ENCODE results near the gene NCAPD2.

The NCAPD2 gene

GRCh38 chr12:6520186-6520585 lies 26.3 kb downstream of the NCAPD2 start:
- DNase-seq (ENCODE audit: low read depth) = no peak

GRCh38 chr12:6522193-6522592 lies 28.3 kb downstream of the NCAPD2 start:
- H3K4me3 ChIP-seq (ENCODE audit: low read depth, low read length) = no peak overlapping the region
- DNase-seq (ENCODE audit: low read depth) = no peak
- no peak for TF ChIP-seq CTCF (IDR thresholded peaks at IDR 0.05; ENCODE audit: insufficient read depth, low read depth, low read length, missing control alignments)

More at GRCh38 chr12:6520186-6520585, 26.3 kb downstream of the NCAPD2 start:
- no peak for TF ChIP-seq CTCF (IDR thresholded peaks at IDR 0.05; ENCODE audit: insufficient read depth, low read depth, low read length, missing control alignments)
- no peak overlapping the region for H3K4me3 ChIP-seq (ENCODE audit: low read depth, low read length)

- TF ChIP-seq CTCF (IDR thresholded peaks at IDR 0.05; ENCODE audit: insufficient read depth, low read depth, low read length, missing control alignments) = no peak
- no peak for DNase-seq (ENCODE audit: low read depth)
- no peak overlapping the region for H3K4me3 ChIP-seq (ENCODE audit: low read depth, low read length)
Measured at GRCh38 chr12:6523708-6524107, 29.8 kb downstream of the NCAPD2 start.

GRCh38 chr12:6524648-6525047 lies 30.7 kb downstream of the NCAPD2 start:
- TF ChIP-seq CTCF (IDR thresholded peaks at IDR 0.05; ENCODE audit: insufficient read depth, low read depth, low read length, missing control alignments) = no peak
- no peak for DNase-seq (ENCODE audit: low read depth)

GRCh38 chr12:6526201-6526600 lies 32.3 kb downstream of the NCAPD2 start:
- no peak overlapping the region for H3K4me3 ChIP-seq (ENCODE audit: low read depth, low read length)
- TF ChIP-seq CTCF (IDR thresholded peaks at IDR 0.05; ENCODE audit: insufficient read depth, low read depth, low read length, missing control alignments) = no peak
- no peak for DNase-seq (ENCODE audit: low read depth)

More at GRCh38 chr12:6524648-6525047, 30.7 kb downstream of the NCAPD2 start:
- no peak overlapping the region for H3K4me3 ChIP-seq (ENCODE audit: low read depth, low read length)

- H3K4me3 ChIP-seq (ENCODE audit: low read depth, low read length) = no peak overlapping the region
Measured at GRCh38 chr12:6526766-6527525, 33.0 kb downstream of the NCAPD2 start.

More at GRCh38 chr12:6526766-6527525, 33.0 kb downstream of the NCAPD2 start:
- no peak for DNase-seq (ENCODE audit: low read depth)
- no peak for TF ChIP-seq CTCF (IDR thresholded peaks at IDR 0.05; ENCODE audit: insufficient read depth, low read depth, low read length, missing control alignments)
